GM12892 (cell line): ENCODE results near the gene NIFK.

Experiments used
- POLR2A ChIP-seq: IDR thresholded peaks from 2 replicates; pipeline ENCODE4 v1.6.1; 2011; ENCODE audit warnings: low read depth, low read length, control low read depth
- POLR2AphosphoS5 ChIP-seq: IDR thresholded peaks from 2 replicates; pipeline ENCODE4 v1.6.1; 2011; ENCODE audit warnings: low read depth, low read length, control low read depth
- TAF1 ChIP-seq: IDR thresholded peaks from 2 replicates; pipeline ENCODE4 v1.6.1; 2011; ENCODE audit warnings: low read depth, mild to moderate bottlenecking, control low read depth, low read length, borderline replicate concordance

GRCh38 chr2:121699421-121700333 lies 37.0 kb downstream of the NIFK start:
- TF ChIP-seq POLR2A (peak; percentile 46; the same call in 1 of the 2 replicates), POLR2AphosphoS5 (0 out of 2 replicates have a peak, but pooled peaks have one; percentile 24), TAF1 (no peak)
